ENCODE results near the gene ARHGEF5.

- TF ChIP-seq, protein P1, sequence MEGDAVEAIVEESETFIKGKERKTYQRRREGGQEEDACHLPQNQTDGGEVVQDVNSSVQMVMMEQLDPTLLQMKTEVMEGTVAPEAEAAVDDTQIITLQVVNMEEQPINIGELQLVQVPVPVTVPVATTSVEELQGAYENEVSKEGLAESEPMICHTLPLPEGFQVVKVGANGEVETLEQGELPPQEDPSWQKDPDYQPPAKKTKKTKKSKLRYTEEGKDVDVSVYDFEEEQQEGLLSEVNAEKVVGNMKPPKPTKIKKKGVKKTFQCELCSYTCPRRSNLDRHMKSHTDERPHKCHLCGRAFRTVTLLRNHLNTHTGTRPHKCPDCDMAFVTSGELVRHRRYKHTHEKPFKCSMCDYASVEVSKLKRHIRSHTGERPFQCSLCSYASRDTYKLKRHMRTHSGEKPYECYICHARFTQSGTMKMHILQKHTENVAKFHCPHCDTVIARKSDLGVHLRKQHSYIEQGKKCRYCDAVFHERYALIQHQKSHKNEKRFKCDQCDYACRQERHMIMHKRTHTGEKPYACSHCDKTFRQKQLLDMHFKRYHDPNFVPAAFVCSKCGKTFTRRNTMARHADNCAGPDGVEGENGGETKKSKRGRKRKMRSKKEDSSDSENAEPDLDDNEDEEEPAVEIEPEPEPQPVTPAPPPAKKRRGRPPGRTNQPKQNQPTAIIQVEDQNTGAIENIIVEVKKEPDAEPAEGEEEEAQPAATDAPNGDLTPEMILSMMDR (IDR thresholded peaks at IDR 0.05): no peak
- TF ChIP-seq POLR2A (IDR thresholded peaks at IDR 0.05): no peak
Measured at GRCh38 chr7:144378651-144379050, 23.4 kb downstream of the ARHGEF5 start.

Data from uterus (tissue), 2 donors.